CD1c-positive myeloid dendritic cell (primary cell): ENCODE data around the gene TMEM204.
A peak's percentile ranks its signal among the peaks of the same experiment; 100 is the strongest.

Experiments used
- DNase-seq: peaks from one replicate; pipeline ENCODE4 v3.0.0-alpha.2; 2016; ENCODE audit errors: extremely low spot score

TMEM204 gene

GRCh38 chr16:1557576-1557975 lies 24.1 kb downstream of the TMEM204 start:
- no peak for DNase-seq

- no peak for DNase-seq
Observed at GRCh38 chr16:1559446-1559975, 26.0 kb downstream of the TMEM204 start.

- no peak for DNase-seq
Observed at GRCh38 chr16:1560153-1560552, 26.7 kb downstream of the TMEM204 start.

GRCh38 chr16:1560866-1561265 lies 27.4 kb downstream of the TMEM204 start:
- DNase-seq: no peak

- DNase-seq: no peak
Observed at GRCh38 chr16:1561266-1561665, 27.8 kb downstream of the TMEM204 start.

GRCh38 chr16:1561836-1562235 lies 28.4 kb downstream of the TMEM204 start:
- DNase-seq: no peak

GRCh38 chr16:1563786-1564185 lies 30.3 kb downstream of the TMEM204 start:
- no peak for DNase-seq

GRCh38 chr16:1564325-1564724 lies 30.9 kb downstream of the TMEM204 start:
- no peak for DNase-seq

GRCh38 chr16:1565083-1565805 lies 31.8 kb downstream of the TMEM204 start:
- no peak for DNase-seq

- no peak for DNase-seq
Observed at GRCh38 chr16:1567988-1568387, 34.5 kb downstream of the TMEM204 start.

GRCh38 chr16:1571012-1571671 lies 37.7 kb downstream of the TMEM204 start:
- no peak for DNase-seq

- DNase-seq: no peak
Observed at GRCh38 chr16:1572673-1573072, 39.2 kb downstream of the TMEM204 start.

- no peak for DNase-seq
Observed at GRCh38 chr16:1573301-1573700, 39.8 kb downstream of the TMEM204 start.

- no peak for DNase-seq
Observed at GRCh38 chr16:1575578-1575977, 42.1 kb downstream of the TMEM204 start.

- no peak for DNase-seq
Observed at GRCh38 chr16:1579214-1579613, 45.7 kb downstream of the TMEM204 start.

- peak; percentile 40 for DNase-seq
Observed at GRCh38 chr16:1580256-1580655, 46.8 kb downstream of the TMEM204 start.

- DNase-seq: no peak
Observed at GRCh38 chr16:1580956-1581355, 47.5 kb downstream of the TMEM204 start.

GRCh38 chr16:1581804-1582203 lies 48.3 kb downstream of the TMEM204 start:
- no peak for DNase-seq

GRCh38 chr16:1583180-1583579 lies 49.7 kb downstream of the TMEM204 start:
- no peak for DNase-seq

- no peak for DNase-seq
Observed at GRCh38 chr16:1584926-1585484, 51.5 kb downstream of the TMEM204 start.

- no peak for DNase-seq
Observed at GRCh38 chr16:1590366-1590765, 56.9 kb downstream of the TMEM204 start.

- no peak for DNase-seq
Observed at GRCh38 chr16:1590930-1591705, 57.7 kb downstream of the TMEM204 start.
